OCI-LY7 (cell line): ENCODE measurements around the gene FAM47E. TPM values are rescaled to one million over a fixed set of nuclear protein-coding genes. Genes with fewer than 3 reads are reported as not detected.

ENCODE experiments used
- BruUV-seq: library from RNA; stranded (reverse); fragments of 400-500 nt; replicated peaks from 2 replicates; lab custom pipeline; 2021; lab: Mats Ljungman, UMichigan
- CTCF ChIA-PET: fragments of 300-600 bp; sonication (Branson Sonifier 250); formaldehyde crosslinking; loops from one replicate; lab custom pipeline; 2022; ENCODE audit warnings: antibody characterized with exemption; ENCODE audit not compliant: unreplicated experiment; lab: Charles Lee
- POLR2A ChIA-PET: fragments of 300-600 bp; sonication (Branson Sonifier 250); formaldehyde crosslinking; loops from one replicate; lab custom pipeline; 2022; ENCODE audit warnings: antibody characterized with exemption; lab: Charles Lee
- DNase-seq: peaks from one replicate; pipeline ENCODE4 v3.0.0-alpha.2; 2015; ENCODE audit warnings: low spot score
- H2AFZ ChIP-seq: fragments of 200-600 bp; sonication (generic), shearing (Covaris generic); 2 replicates; pipeline ENCODE4 v1.6.1; 2014; ENCODE audit warnings: mild to moderate bottlenecking, antibody characterized with exemption, low read length, moderate library complexity
- H3K27ac ChIP-seq: fragments of 200-600 bp; sonication (generic); 2 replicates; pipeline ENCODE4 v1.5.1; 2014; ENCODE audit warnings: mixed run types, low read depth, mild to moderate bottlenecking, moderate library complexity, low read length, inconsistent platforms; ENCODE audit not compliant: poor library complexity, severe bottlenecking
- H3K36me3 ChIP-seq: fragments of 200-600 bp; sonication (generic); 2 replicates; pipeline ENCODE4 v1.6.1; 2014; ENCODE audit warnings: mild to moderate bottlenecking, antibody characterized with exemption, low read length, moderate library complexity, mixed read lengths; ENCODE audit not compliant: insufficient read depth
- H3K4me1 ChIP-seq: fragments of 200-600 bp; sonication (generic); 2 replicates; pipeline ENCODE4 v1.5.1; 2014; ENCODE audit warnings: mild to moderate bottlenecking, low read length; ENCODE audit not compliant: insufficient read depth, poor library complexity, severe bottlenecking
- H3K4me2 ChIP-seq: fragments of 200-600 bp; sonication (generic); 2 replicates; pipeline ENCODE4 v1.6.1; 2014; ENCODE audit warnings: mild to moderate bottlenecking, low read length
- H3K4me3 ChIP-seq: fragments of 200-600 bp; sonication (generic); 2 replicates; pipeline ENCODE4 v1.5.1; 2014; ENCODE audit warnings: mild to moderate bottlenecking, low read depth, low read length; ENCODE audit not compliant: poor library complexity, severe bottlenecking
- H3K79me2 ChIP-seq: fragments of 200-600 bp; sonication (generic); 2 replicates; pipeline ENCODE4 v1.6.1; 2016; ENCODE audit warnings: low read depth, mild to moderate bottlenecking, low read length, moderate library complexity, mixed read lengths; ENCODE audit not compliant: insufficient read depth
- H3K9me2 ChIP-seq: fragments of 200-600 bp; sonication (generic); 2 replicates; pipeline ENCODE4 v1.6.1; 2016; ENCODE audit warnings: mild to moderate bottlenecking, low read length, mixed read lengths; ENCODE audit not compliant: insufficient read depth
- H3K9me3 ChIP-seq: fragments of 200-600 bp; sonication (generic); 2 replicates; pipeline ENCODE4 v1.6.1; 2014; ENCODE audit warnings: mild to moderate bottlenecking, mixed run types, low read length, mixed read lengths
- H4K20me1 ChIP-seq: fragments of 200-600 bp; sonication (generic); 2 replicates; pipeline ENCODE4 v1.6.1; 2014; ENCODE audit warnings: mild to moderate bottlenecking, antibody characterized with exemption, low read length, moderate library complexity, mixed read lengths; ENCODE audit not compliant: insufficient read depth
- EZH2phosphoT487 ChIP-seq: fragments of 200-600 bp; sonication (generic); IDR thresholded peaks from 2 replicates; pipeline ENCODE4 v1.6.1; 2018; ENCODE audit warnings: low read depth, borderline replicate concordance, mild to moderate bottlenecking, mixed run types, antibody characterized with exemption, low read length, moderate library complexity, mixed read lengths
- intact Hi-C: fragments of 100-400 bp; cut with micrococcal nuclease; formaldehyde crosslinking; loops from one replicate; pipeline ENCODE4 v1.10.0; 2022; ENCODE audit not compliant: unreplicated experiment
- total RNA-seq, 2 experiments: library from RNA; depleted of rRNA in 1 of 2; stranded (reverse); fragments of >200 nt in 1 of 2; shearing (Covaris generic) in 1 of 2; gene quantifications; 2 replicates each; pipeline ENCODE4 v1.2.3, GENCODE V29; 2014 to 2022
- TF ChIP-seq, protein P1 (sequence below): fragments of 200-600 bp; sonication (generic); conservative IDR thresholded peaks from 2 replicates; pipeline ENCODE4 v1.5.1; 2014; ENCODE audit warnings: mild to moderate bottlenecking, antibody characterized with exemption, low read length, moderate library complexity, mixed read lengths

The FAM47E gene
- total RNA-seq, 2 experiments from 2014 or later = not detected

GRCh38 chr4:76298227-76298626 lies 46.7 kb downstream of the FAM47E start:
- H3K4me3 ChIP-seq = no peak overlapping the region
- ChIA-PET CTCF (no interaction called here), POLR2A (no interaction called here)
- no peak for TF ChIP-seq EZH2phosphoT487
- TF ChIP-seq, protein P1, sequence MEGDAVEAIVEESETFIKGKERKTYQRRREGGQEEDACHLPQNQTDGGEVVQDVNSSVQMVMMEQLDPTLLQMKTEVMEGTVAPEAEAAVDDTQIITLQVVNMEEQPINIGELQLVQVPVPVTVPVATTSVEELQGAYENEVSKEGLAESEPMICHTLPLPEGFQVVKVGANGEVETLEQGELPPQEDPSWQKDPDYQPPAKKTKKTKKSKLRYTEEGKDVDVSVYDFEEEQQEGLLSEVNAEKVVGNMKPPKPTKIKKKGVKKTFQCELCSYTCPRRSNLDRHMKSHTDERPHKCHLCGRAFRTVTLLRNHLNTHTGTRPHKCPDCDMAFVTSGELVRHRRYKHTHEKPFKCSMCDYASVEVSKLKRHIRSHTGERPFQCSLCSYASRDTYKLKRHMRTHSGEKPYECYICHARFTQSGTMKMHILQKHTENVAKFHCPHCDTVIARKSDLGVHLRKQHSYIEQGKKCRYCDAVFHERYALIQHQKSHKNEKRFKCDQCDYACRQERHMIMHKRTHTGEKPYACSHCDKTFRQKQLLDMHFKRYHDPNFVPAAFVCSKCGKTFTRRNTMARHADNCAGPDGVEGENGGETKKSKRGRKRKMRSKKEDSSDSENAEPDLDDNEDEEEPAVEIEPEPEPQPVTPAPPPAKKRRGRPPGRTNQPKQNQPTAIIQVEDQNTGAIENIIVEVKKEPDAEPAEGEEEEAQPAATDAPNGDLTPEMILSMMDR = no peak
- no peak overlapping the region for H3K4me2 ChIP-seq
- H3K36me3 ChIP-seq = no peaks in the 10 kb centered on the region
- no peaks in the 10 kb centered on the region for H3K9me2 ChIP-seq
- no peak overlapping the region for H2AFZ ChIP-seq
- no peaks in the 10 kb centered on the region for H4K20me1 ChIP-seq
- H3K79me2 ChIP-seq = no peaks in the 10 kb centered on the region
- no TSS peak for BruUV-seq
- no peaks in the 10 kb centered on the region for H3K4me1 ChIP-seq
- H3K9me3 ChIP-seq = 0 out of 2 replicates have a peak, but pooled peaks cover 5% of the 10 kb centered on the region
- no peak for DNase-seq
- intact Hi-C loops = no loop called here
- no peak overlapping the region for H3K27ac ChIP-seq

GRCh38 chr4:76300012-76300411 lies 48.5 kb downstream of the FAM47E start:
- BruUV-seq = no TSS peak
- no peaks in the 10 kb centered on the region for H3K79me2 ChIP-seq
- no peaks in the 10 kb centered on the region for H3K4me1 ChIP-seq
- no peaks in the 10 kb centered on the region for H3K36me3 ChIP-seq
- DNase-seq = no peak
- CTCF ChIA-PET = no interaction called here
- no peaks in the 10 kb centered on the region for H3K9me2 ChIP-seq
- intact Hi-C loops = no loop called here
- POLR2A ChIA-PET = no interaction called here
- H2AFZ ChIP-seq = no peak overlapping the region
- TF ChIP-seq EZH2phosphoT487 = no peak
- TF ChIP-seq, protein P1 = no peak
- no peaks in the 10 kb centered on the region for H4K20me1 ChIP-seq
- H3K4me3 ChIP-seq = no peak overlapping the region
- no peak overlapping the region for H3K4me2 ChIP-seq
- 0 out of 2 replicates have a peak, but pooled peaks cover 5% of the 10 kb centered on the region for H3K9me3 ChIP-seq
- no peak overlapping the region for H3K27ac ChIP-seq

- intact Hi-C loops = no loop called here
- no peak overlapping the region for H2AFZ ChIP-seq
These were observed 49.7 kb downstream of the FAM47E start for GRCh38 chr4:76301068-76301774.

More at GRCh38 chr4:76301068-76301774, 49.7 kb downstream of the FAM47E start:
- ChIA-PET CTCF (no interaction called here), POLR2A (no interaction called here)
- BruUV-seq = no TSS peak
- TF ChIP-seq EZH2phosphoT487 = no peak
- TF ChIP-seq, protein P1 = no peak
- Histone ChIP-seq H3K27ac (no peak overlapping the region), H3K36me3 (no peaks in the 10 kb centered on the region), H4K20me1 (no peaks in the 10 kb centered on the region), H3K4me1 (no peaks in the 10 kb centered on the region), H3K9me2 (no peaks in the 10 kb centered on the region), H3K4me2 (no peak overlapping the region), H3K4me3 (no peak overlapping the region), H3K79me2 (no peaks in the 10 kb centered on the region), H3K9me3 (0 out of 2 replicates have a peak, but pooled peaks cover 5% of the 10 kb centered on the region)
- no peak for DNase-seq
